ENCODE measurements around the gene OR52K2.
A peak's percentile ranks its signal among the peaks of the same experiment; 100 is the strongest.
"Not testable (repeated sequence)": the region's sequence is repeated elsewhere in the genome, so short reads cannot be mapped to it uniquely, and the experiment has no call there.

OR52K2 gene

GRCh38 chr11:4481240-4481582 is 32.1 kb downstream of the OR52K2 start:
- no peak for DNase-seq

DNA sequence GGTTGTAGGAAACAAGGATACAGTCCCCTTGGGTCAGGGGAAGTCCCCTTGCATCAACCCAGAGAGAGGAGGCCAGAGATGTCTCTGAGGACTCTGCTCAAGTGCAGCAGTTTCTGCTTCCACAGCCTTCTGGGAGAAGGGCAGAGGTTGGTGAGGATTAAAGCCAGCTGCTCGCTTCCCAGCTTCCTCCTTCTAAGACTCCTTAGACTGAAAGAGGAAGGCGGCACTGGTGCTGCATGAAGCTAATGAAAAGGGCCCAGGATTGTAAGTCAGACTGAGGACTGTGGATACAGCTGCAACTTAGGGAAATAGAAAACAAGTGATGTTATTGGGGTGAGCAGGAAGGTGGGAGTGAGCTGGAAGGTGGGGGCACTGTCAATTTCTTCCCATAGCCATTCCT is 33.4 kb downstream of the OR52K2 start, which contains the start of gene OR52K1:
Gene OR52K1 (plus strand): TSS at position 202 of the 400 bp plus-strand sequence. CDS start 6,255 bp downstream, outside the sequence.
- DNase-seq, result peak; percentile 74

- no peak for DNase-seq
Observed at GRCh38 chr11:4484310-4484709, 35.2 kb downstream of the OR52K2 start.

GRCh38 chr11:4491405-4491804 is 42.3 kb downstream of the OR52K2 start:
- DNase-seq, result not testable (repeated sequence)

DNA sequence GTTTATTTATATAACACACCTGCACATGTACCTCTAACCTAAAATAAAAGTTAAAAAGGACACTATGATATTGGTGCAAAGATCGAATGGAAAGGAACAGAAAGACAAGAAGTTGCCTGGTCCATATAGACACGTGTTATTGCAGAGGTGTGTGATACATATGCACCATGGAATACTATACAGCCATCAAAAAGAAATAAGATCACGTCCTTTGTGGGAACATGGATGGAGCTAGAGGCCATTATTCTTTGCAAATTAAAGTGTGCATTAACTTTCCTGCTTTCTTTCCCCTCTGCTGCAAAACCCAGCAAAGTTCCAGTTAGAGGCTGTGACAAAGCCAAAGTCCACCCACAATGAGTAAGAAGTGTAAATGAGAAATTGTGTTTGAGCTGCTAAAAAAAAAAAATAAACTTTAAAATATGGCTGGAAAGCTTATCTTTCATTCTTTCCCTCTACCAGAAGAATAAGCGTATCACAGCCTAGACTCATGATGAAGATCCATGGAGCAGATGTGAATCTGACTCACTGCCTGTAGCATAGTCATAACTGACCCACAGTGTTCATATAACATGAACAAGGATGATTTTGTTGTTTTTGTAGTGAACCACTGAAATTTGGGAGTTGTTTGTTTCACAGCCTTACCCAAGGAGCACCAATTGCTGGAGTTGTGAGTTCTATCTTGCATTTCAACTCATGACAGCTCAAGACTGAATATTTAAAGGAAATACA is 42.9 kb downstream of the OR52K2 start:
- peak; percentile 7 for DNase-seq

DNA sequence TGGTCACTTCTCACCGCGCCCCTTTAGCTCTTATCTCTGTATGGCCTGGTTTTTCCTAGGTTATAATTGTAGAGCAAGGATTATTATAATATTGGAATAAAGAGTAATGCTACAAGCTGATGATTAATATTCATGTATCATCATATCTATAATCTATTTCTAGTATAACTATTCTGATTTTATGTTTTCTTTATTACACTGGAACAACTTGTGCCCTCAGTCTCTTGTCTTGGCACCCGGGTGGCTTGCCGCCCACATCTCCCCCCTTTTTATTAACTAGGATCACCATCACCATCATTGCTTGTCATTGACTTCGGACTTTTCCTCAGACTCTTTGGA is 44.4 kb downstream of the OR52K2 start:
- DNase-seq, result no peak

DNA sequence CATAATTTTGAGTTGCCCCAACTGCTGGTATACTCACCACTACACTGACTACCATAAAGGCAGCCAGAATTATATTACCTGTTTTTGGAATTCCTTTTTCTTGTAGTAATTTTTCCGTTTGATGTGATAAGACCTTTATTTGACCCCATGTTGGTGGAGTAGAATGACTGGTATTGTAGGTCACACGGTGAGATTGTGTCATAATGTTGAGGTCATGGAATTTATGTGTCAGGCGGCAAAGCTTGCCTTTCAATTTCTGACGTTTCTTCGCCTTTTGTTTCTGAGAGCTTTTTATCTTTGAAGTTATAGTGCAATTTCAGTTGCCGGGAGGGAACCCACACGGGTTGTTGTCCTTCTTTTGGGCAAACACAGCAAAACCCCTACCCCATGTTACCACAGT is 46.4 kb downstream of the OR52K2 start:
- peak; percentile 67 for DNase-seq

DNA sequence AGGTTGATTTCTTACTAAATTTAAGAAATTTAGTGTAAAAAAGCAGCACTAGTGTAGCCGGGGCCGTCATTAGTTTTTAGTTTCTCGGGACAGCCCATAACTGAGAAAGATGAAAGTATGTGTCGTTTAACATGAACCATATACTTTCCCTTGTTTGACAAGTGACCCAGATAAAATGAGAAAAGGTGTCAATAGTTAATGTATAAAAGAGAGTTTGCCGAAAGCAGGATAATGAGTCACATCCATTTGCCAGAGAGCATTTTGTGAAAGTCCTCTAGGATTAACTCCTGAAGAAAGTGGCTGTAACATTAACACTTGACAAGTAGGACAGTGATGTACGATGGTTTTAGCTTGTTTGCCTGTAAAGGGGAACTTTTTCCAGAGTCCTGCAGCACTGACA is 46.9 kb downstream of the OR52K2 start:
- no peak for DNase-seq

- no peak for DNase-seq
Observed at GRCh38 chr11:4496557-4497248, 47.6 kb downstream of the OR52K2 start.
